H9 (cell line): ENCODE results near the gene SMARCD2. TPM values are rescaled to one million over a fixed set of nuclear protein-coding genes. Genes with fewer than 3 reads are reported as not detected.

Experiments used
- DNase-seq: peaks from one replicate; pipeline ENCODE4 v3.0.0-alpha.2; 2017
- H2AFZ ChIP-seq: one replicate; pipeline ENCODE4 v1.6.1; 2013; ENCODE audit warnings: mild to moderate bottlenecking, low read length, control low read depth, moderate library complexity
- H2AK5ac ChIP-seq: 2 replicates; pipeline ENCODE4 v1.6.1; 2013; ENCODE audit warnings: low read length, control low read depth, mixed read lengths; ENCODE audit not compliant: insufficient read length
- H2BK120ac ChIP-seq: one replicate; pipeline ENCODE4 v1.6.1; 2013; ENCODE audit warnings: low read depth, mild to moderate bottlenecking, low read length, control low read depth, inconsistent platforms; ENCODE audit not compliant: poor library complexity, severe bottlenecking
- H2BK12ac ChIP-seq: 2 replicates; pipeline ENCODE4 v1.6.1; 2013; ENCODE audit warnings: low read length, control low read depth, mixed read lengths, low read depth; ENCODE audit not compliant: insufficient read length
- H2BK15ac ChIP-seq: 2 replicates; pipeline ENCODE4 v1.6.1; 2013; ENCODE audit warnings: low read depth, low read length, control low read depth
- H2BK20ac ChIP-seq: one replicate; pipeline ENCODE4 v1.6.1; 2013; ENCODE audit warnings: low read depth, mild to moderate bottlenecking, low read length, control low read depth, inconsistent platforms; ENCODE audit not compliant: poor library complexity, severe bottlenecking
- H2BK5ac ChIP-seq: 2 replicates; pipeline ENCODE4 v1.6.1; 2013; ENCODE audit warnings: low read length, control low read depth, mixed read lengths; ENCODE audit not compliant: insufficient read length
- H3K14ac ChIP-seq: 2 replicates; pipeline ENCODE4 v1.6.1; 2013; ENCODE audit warnings: low read length, control low read depth; ENCODE audit not compliant: insufficient read depth
- H3K18ac ChIP-seq: 2 replicates; pipeline ENCODE4 v1.6.1; 2013; ENCODE audit warnings: low read depth, mild to moderate bottlenecking, mixed read lengths, low read length, control low read depth; ENCODE audit not compliant: insufficient read length
- H3K23ac ChIP-seq: 2 replicates; pipeline ENCODE4 v1.6.1; 2013; ENCODE audit warnings: low read length, control low read depth, mixed read lengths, low read depth; ENCODE audit not compliant: insufficient read length
- H3K23me2 ChIP-seq: 2 replicates; pipeline ENCODE4 v1.6.1; 2013; ENCODE audit warnings: low read depth, mild to moderate bottlenecking, mixed read lengths, low read length, control low read depth; ENCODE audit not compliant: insufficient read length, poor library complexity, severe bottlenecking
- H3K27ac ChIP-seq: 2 replicates; pipeline ENCODE4 v1.5.1; 2013; ENCODE audit warnings: low read length, control low read depth, mixed read lengths, low read depth; ENCODE audit not compliant: insufficient read length
- H3K27me3 ChIP-seq: 2 replicates; pipeline ENCODE4 v1.6.1; 2013; ENCODE audit warnings: low read length, control low read depth, inconsistent platforms; ENCODE audit not compliant: insufficient read depth
- H3K4ac ChIP-seq: 2 replicates; pipeline ENCODE4 v1.6.1; 2013; ENCODE audit warnings: low read depth, mild to moderate bottlenecking, control low read depth, inconsistent platforms, low read length, moderate library complexity
- H3K4me1 ChIP-seq: 2 replicates; pipeline ENCODE4 v1.6.1; 2013; ENCODE audit warnings: low read length, control low read depth, inconsistent platforms; ENCODE audit not compliant: insufficient read depth
- H3K4me2 ChIP-seq: 2 replicates; pipeline ENCODE4 v1.6.1; 2013; ENCODE audit warnings: low read length, control low read depth, mixed read lengths; ENCODE audit not compliant: insufficient read length, insufficient read depth
- H3K56ac ChIP-seq: 2 replicates; pipeline ENCODE4 v1.6.1; 2013; ENCODE audit warnings: low read depth, mild to moderate bottlenecking, mixed read lengths, low read length, control low read depth; ENCODE audit not compliant: insufficient read length
- H3K79me1 ChIP-seq: 2 replicates; pipeline ENCODE4 v1.6.1; 2013; ENCODE audit warnings: low read depth, mild to moderate bottlenecking, moderate library complexity, low read length, control low read depth, inconsistent platforms; ENCODE audit not compliant: insufficient read depth, poor library complexity, severe bottlenecking
- H3K79me2 ChIP-seq: 2 replicates; pipeline ENCODE4 v1.6.1; 2013; ENCODE audit warnings: low read length, control low read depth, inconsistent platforms; ENCODE audit not compliant: insufficient read depth
- H3K9ac ChIP-seq: 2 replicates; pipeline ENCODE4 v1.6.1; 2013; ENCODE audit warnings: low read length, control low read depth, mixed read lengths; ENCODE audit not compliant: insufficient read length; ENCODE audit errors: extremely low read depth
- H3K9me3 ChIP-seq: one replicate; pipeline ENCODE4 v1.6.1; 2013; ENCODE audit warnings: low read depth, low read length, inconsistent platforms; ENCODE audit not compliant: control insufficient read depth
- H3T11ph ChIP-seq: one replicate; pipeline ENCODE4 v1.6.1; 2013; ENCODE audit warnings: mild to moderate bottlenecking, low read length, control low read depth, inconsistent platforms
- H4K20me1 ChIP-seq: one replicate; pipeline ENCODE4 v1.6.1; 2013; ENCODE audit not compliant: control insufficient read depth, insufficient read length, insufficient read depth
- H4K5ac ChIP-seq: 2 replicates; pipeline ENCODE4 v1.6.1; 2013; ENCODE audit warnings: low read depth, mild to moderate bottlenecking, mixed read lengths, low read length, control low read depth; ENCODE audit not compliant: insufficient read length
- H4K8ac ChIP-seq: replicated peaks from 2 replicates; pipeline ENCODE4 v1.6.1; 2013; ENCODE audit warnings: low read length, control low read depth, mixed read lengths, low read depth; ENCODE audit not compliant: insufficient read length
- H4K91ac ChIP-seq: 2 replicates; pipeline ENCODE4 v1.6.1; 2013; ENCODE audit warnings: low read depth, mild to moderate bottlenecking, moderate library complexity, mixed read lengths, low read length, control low read depth; ENCODE audit not compliant: insufficient read length
- H3K27ac Mint-ChIP-seq, 3 experiments: 2 replicates in 2 of 3; 3 replicates in 1 of 3; pipeline ENCODE4 v1.8.0; 2020 to 2021; ENCODE audit warnings: mixed read lengths in 3 of 3, mild to moderate bottlenecking in 1 of 3, moderate library complexity in 1 of 3
- H3K27me3 Mint-ChIP-seq: 2 replicates; pipeline ENCODE4 v1.8.0; 2021; ENCODE audit warnings: low read depth, mild to moderate bottlenecking, moderate library complexity, mixed read lengths
- H3K36me3 Mint-ChIP-seq, 3 experiments: 2 replicates in 2 of 3; 3 replicates in 1 of 3; pipeline ENCODE4 v1.8.0; 2020 to 2021; ENCODE audit warnings: low read depth in 3 of 3, mixed read lengths in 3 of 3; ENCODE audit not compliant: insufficient read depth in 1 of 3
- H3K4me1 Mint-ChIP-seq, 2 experiments: 2 replicates each; pipeline ENCODE4 v1.8.0; 2020; ENCODE audit warnings: mixed read lengths in 2 of 2
- H3K4me3 Mint-ChIP-seq, 2 experiments: 2 replicates in 1 of 2; 3 replicates in 1 of 2; pipeline ENCODE4 v1.8.0; 2020 to 2021; ENCODE audit warnings: mild to moderate bottlenecking in 2 of 2, mixed read lengths in 2 of 2, moderate library complexity in 1 of 2
- H3K9me3 Mint-ChIP-seq, 2 experiments: 2 replicates in 1 of 2; 3 replicates in 1 of 2; pipeline ENCODE4 v1.8.0; 2020; ENCODE audit warnings: mild to moderate bottlenecking in 2 of 2, mixed read lengths in 2 of 2, moderate library complexity in 1 of 2
- CTCF ChIP-seq: fragments of 200-600 bp; sonication (generic); conservative IDR thresholded peaks from 3 replicates; pipeline ENCODE4 v1.8.0; 2021; ENCODE audit warnings: antibody characterized with exemption, mild to moderate bottlenecking
- WGBS: extraction: QIAGEN DNeasy Blood & Tissue Kit; methylation state at CpG from one replicate; pipeline ENCODE4 v1.1.7; 2013; ENCODE audit warnings: missing lambda C conversion rate, low lambda C conversion rate, mixed read lengths; ENCODE audit not compliant: insufficient read length; ENCODE audit errors: extremely low coverage; 5-methylcytosine and 5-hydroxymethylcytosine counted together
- total RNA-seq: library from RNA; stranded (reverse); gene quantifications from 2 replicates; pipeline ENCODE4 v1.2.1, GENCODE V29; 2021

The SMARCD2 gene
- total RNA-seq, 1 experiment from 2014 or later: 68.9 TPM

- H2BK12ac ChIP-seq: no peak overlapping the region
- H3K27me3 ChIP-seq: no peaks in the 10 kb centered on the region
- H3T11ph ChIP-seq: no peak overlapping the region
- H3K79me1 ChIP-seq: no peaks in the 10 kb centered on the region
- H4K91ac ChIP-seq: no peak overlapping the region
- H3K4me1 Mint-ChIP-seq: no peaks in the 10 kb centered on the region
- no peak overlapping the region for H2BK120ac ChIP-seq
- H2BK5ac ChIP-seq: no peak overlapping the region
- H2BK20ac ChIP-seq: no peak overlapping the region
- H3K56ac ChIP-seq: no peak overlapping the region
- TF ChIP-seq CTCF: no peak
- no peak for DNase-seq
- H3K9ac ChIP-seq: no peak overlapping the region
- no peak overlapping the region; a peak in 1 of 7 replicates for H3K27ac Mint-ChIP-seq
- no peaks in the 10 kb centered on the region for H3K23me2 ChIP-seq
- H3K36me3 Mint-ChIP-seq: peaks cover 52 to 100% (median 97%) of the 10 kb centered on the region in 3 experiments
- H3K23ac ChIP-seq: no peak overlapping the region
- no peak overlapping the region for H2AK5ac ChIP-seq
- no peaks in the 10 kb centered on the region for H3K9me3 Mint-ChIP-seq
- WGBS: 100% methylated on average over 1 of the region's 6 CpGs
- no peak overlapping the region for H3K18ac ChIP-seq
- no peak overlapping the region for H4K8ac ChIP-seq
- H3K27me3 Mint-ChIP-seq: no peaks in the 10 kb centered on the region; the same call in 1 of the 2 replicates
- H2AFZ ChIP-seq: no peak overlapping the region
- no peak overlapping the region for H4K5ac ChIP-seq
- no peak overlapping the region for H3K27ac ChIP-seq
- no peaks in the 10 kb centered on the region for H4K20me1 ChIP-seq
- no peak overlapping the region for H3K4me3 Mint-ChIP-seq
- no peaks in the 10 kb centered on the region for H3K9me3 ChIP-seq
- H3K4ac ChIP-seq: no peak overlapping the region
- H3K4me1 ChIP-seq: no peaks in the 10 kb centered on the region
- no peaks in the 10 kb centered on the region for H3K79me2 ChIP-seq
- H3K14ac ChIP-seq: no peak overlapping the region
- no peak overlapping the region for H3K4me2 ChIP-seq
- H2BK15ac ChIP-seq: no peak overlapping the region
These were observed 23.4 kb downstream of the SMARCD2 start for GRCh38 chr17:63819131-63819530.
